PC-9 (cell line): ENCODE results near the gene RALGPS1. TPM values are rescaled to one million over a fixed set of nuclear protein-coding genes. Genes with fewer than 3 reads are reported as not detected.

Source experiments
- BruUV-seq: library from RNA; stranded (reverse); fragments of 400-500 nt; replicated peaks from 2 replicates; lab custom pipeline; 2021; lab: Mats Ljungman, UMichigan
- CTCF ChIA-PET: fragments of 300-600 bp; sonication (Branson Sonifier 250); formaldehyde crosslinking; loops from one replicate; lab custom pipeline; 2022; ENCODE audit warnings: antibody characterized with exemption; lab: Charles Lee
- POLR2A ChIA-PET: fragments of 300-600 bp; sonication (Branson Sonifier 250); formaldehyde crosslinking; loops from one replicate; lab custom pipeline; 2022; ENCODE audit warnings: antibody characterized with exemption; ENCODE audit not compliant: unreplicated experiment; lab: Charles Lee
- DNase-seq, 2 experiments: peaks; one replicate each; pipeline versions ENCODE4 v3.0.0 to v3.0.0-alpha.2; 2015 to 2022; ENCODE audit warnings: mixed read lengths in 1 of 2
- H2AFZ ChIP-seq: fragments of 200-600 bp; sonication (generic); 2 replicates; pipeline ENCODE4 v1.8.1; 2017; ENCODE audit warnings: antibody characterized with exemption
- H3F3A ChIP-seq: fragments of 200-600 bp; sonication (generic); 2 replicates; pipeline ENCODE4 v1.8.1; 2017; ENCODE audit warnings: antibody characterized with exemption, mild to moderate bottlenecking, low read depth; ENCODE audit not compliant: insufficient read depth
- H3K27ac ChIP-seq: fragments of 200-600 bp; sonication (generic); 2 replicates; pipeline ENCODE4 v1.6.1; 2016; ENCODE audit warnings: mixed run types
- H3K27me3 ChIP-seq: fragments of 200-600 bp; sonication (generic); 2 replicates; pipeline ENCODE4 v1.6.1; 2016; ENCODE audit warnings: low read depth, mixed run types; ENCODE audit not compliant: insufficient read depth
- H3K36me3 ChIP-seq: fragments of 200-600 bp; sonication (generic); 2 replicates; pipeline ENCODE4 v1.6.1; 2016; ENCODE audit warnings: low read depth, mixed run types
- H3K4me1 ChIP-seq: fragments of 200-600 bp; sonication (generic); replicated peaks from 2 replicates; pipeline ENCODE4 v1.6.1; 2016; ENCODE audit warnings: mixed run types; ENCODE audit not compliant: insufficient read depth
- H3K4me2 ChIP-seq: fragments of 200-600 bp; sonication (generic); 2 replicates; pipeline ENCODE4 v1.6.1; 2017; ENCODE audit warnings: mixed run types
- H3K4me3 ChIP-seq: fragments of 200-600 bp; sonication (generic); 2 replicates; pipeline ENCODE4 v1.6.1; 2016; ENCODE audit warnings: mixed run types
- H3K79me2 ChIP-seq: fragments of 200-600 bp; sonication (generic); 2 replicates; pipeline ENCODE4 v1.6.1; 2017; ENCODE audit warnings: low read depth, mixed run types
- H3K9me2 ChIP-seq: fragments of 200-600 bp; sonication (generic); 2 replicates; pipeline ENCODE4 v1.8.1; 2017; ENCODE audit warnings: mild to moderate bottlenecking; ENCODE audit not compliant: insufficient read depth
- H3K9me3 ChIP-seq: fragments of 200-600 bp; sonication (generic); 2 replicates; pipeline ENCODE4 v1.8.1; 2016; ENCODE audit warnings: low read depth; ENCODE audit not compliant: insufficient read depth
- H4K20me1 ChIP-seq: fragments of 200-600 bp; sonication (generic); 2 replicates; pipeline ENCODE4 v1.8.1; 2017; ENCODE audit not compliant: insufficient read depth
- EZH2 ChIP-seq: fragments of 200-600 bp; sonication (generic); IDR thresholded peaks from 2 replicates; pipeline ENCODE4 v1.8.0; 2017; ENCODE audit warnings: antibody characterized with exemption, low read depth
- intact Hi-C: fragments of 100-400 bp; cut with micrococcal nuclease; formaldehyde crosslinking; loops from one replicate; pipeline ENCODE4 v1.10.0; 2022; ENCODE audit not compliant: unreplicated experiment
- total RNA-seq: library from RNA; stranded (reverse); gene quantifications from 2 replicates; pipeline ENCODE4 v1.2.3, GENCODE V29; 2021
- TF ChIP-seq, protein P1 (sequence below): fragments of 200-600 bp; sonication (generic); conservative IDR thresholded peaks from 2 replicates; pipeline ENCODE4 v1.6.1; 2017; ENCODE audit warnings: mixed run types, antibody characterized with exemption, mild to moderate bottlenecking, moderate library complexity

Gene RALGPS1
- total RNA-seq, 1 experiment from 2014 or later: 23.3 TPM

DNA sequence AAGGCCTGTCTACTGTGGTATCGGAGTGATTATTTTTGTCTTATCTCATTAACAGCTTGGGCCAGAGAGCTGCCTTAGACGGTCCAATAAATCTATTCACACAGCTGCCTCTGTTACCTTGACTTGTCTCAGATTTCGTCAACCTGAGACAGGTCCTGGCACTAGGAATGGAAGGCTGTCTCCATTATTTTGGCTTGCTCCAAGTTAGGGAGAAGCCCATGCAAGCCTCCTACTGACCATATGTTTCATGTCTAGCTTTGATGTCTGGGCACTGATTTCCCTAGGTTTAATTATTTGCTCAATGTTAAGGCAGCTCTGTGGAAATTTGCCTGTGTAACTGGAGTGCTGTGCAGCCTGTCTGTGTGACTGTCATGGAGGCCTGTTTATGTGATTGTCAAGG lies 12.4 kb upstream of the RALGPS1 start:
- no TSS peak for BruUV-seq
- POLR2A ChIA-PET: no interaction called here
- TF ChIP-seq EZH2: no peak
- TF ChIP-seq, protein P1, sequence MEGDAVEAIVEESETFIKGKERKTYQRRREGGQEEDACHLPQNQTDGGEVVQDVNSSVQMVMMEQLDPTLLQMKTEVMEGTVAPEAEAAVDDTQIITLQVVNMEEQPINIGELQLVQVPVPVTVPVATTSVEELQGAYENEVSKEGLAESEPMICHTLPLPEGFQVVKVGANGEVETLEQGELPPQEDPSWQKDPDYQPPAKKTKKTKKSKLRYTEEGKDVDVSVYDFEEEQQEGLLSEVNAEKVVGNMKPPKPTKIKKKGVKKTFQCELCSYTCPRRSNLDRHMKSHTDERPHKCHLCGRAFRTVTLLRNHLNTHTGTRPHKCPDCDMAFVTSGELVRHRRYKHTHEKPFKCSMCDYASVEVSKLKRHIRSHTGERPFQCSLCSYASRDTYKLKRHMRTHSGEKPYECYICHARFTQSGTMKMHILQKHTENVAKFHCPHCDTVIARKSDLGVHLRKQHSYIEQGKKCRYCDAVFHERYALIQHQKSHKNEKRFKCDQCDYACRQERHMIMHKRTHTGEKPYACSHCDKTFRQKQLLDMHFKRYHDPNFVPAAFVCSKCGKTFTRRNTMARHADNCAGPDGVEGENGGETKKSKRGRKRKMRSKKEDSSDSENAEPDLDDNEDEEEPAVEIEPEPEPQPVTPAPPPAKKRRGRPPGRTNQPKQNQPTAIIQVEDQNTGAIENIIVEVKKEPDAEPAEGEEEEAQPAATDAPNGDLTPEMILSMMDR: no peak

DNA sequence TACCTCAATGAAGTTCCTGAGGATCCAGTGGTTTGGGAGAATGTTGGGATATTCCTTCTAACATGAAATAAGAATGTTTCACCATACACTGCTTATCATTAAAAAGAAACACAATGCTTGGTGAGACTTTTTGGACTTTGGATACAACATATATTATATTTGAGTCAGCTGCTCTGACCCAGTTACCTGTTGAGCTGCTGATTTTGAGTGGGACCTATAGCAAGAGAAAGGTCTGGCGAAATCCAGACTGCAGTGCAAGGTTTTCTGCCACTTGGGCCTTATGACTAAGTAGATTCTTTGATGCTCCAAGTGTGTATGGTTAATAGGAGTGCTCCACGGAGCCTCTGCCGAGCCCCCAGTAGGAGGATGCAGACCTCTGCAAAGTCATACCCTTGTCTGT lies 10.0 kb upstream of the RALGPS1 start:
- Histone ChIP-seq H2AFZ (no peak overlapping the region), H3K27ac (no peak overlapping the region), H3K36me3 (no peaks in the 10 kb centered on the region), H3K27me3 (peaks cover 8% of the 10 kb centered on the region), H3K9me3 (peaks cover 9% of the 10 kb centered on the region; the same call in 1 of the 2 replicates), H4K20me1 (no peaks in the 10 kb centered on the region), H3K4me1 (no peaks in the 10 kb centered on the region), H3K4me3 (no peak overlapping the region), H3K4me2 (no peak overlapping the region), H3K79me2 (no peaks in the 10 kb centered on the region), H3F3A (no peaks in the 10 kb centered on the region), H3K9me2 (no peaks in the 10 kb centered on the region)
- DNase-seq: no peak
- TF ChIP-seq, protein P1: no peak
- TF ChIP-seq EZH2: no peak
- intact Hi-C loops: no loop called here
- CTCF ChIA-PET: no interaction called here
- no TSS peak for BruUV-seq
- POLR2A ChIA-PET: no interaction called here

More for the DNA sequence above, 12.4 kb upstream of the RALGPS1 start:
- no peaks in the 10 kb centered on the region for H3K27me3 ChIP-seq
- no peaks in the 10 kb centered on the region for H4K20me1 ChIP-seq
- no peak overlapping the region for H3K4me2 ChIP-seq
- no peaks in the 10 kb centered on the region for H3K36me3 ChIP-seq
- H2AFZ ChIP-seq: no peak overlapping the region
- no peak for DNase-seq
- intact Hi-C loops: no loop called here
- H3K4me1 ChIP-seq: no peaks in the 10 kb centered on the region
- H3K9me3 ChIP-seq: peaks cover 9% of the 10 kb centered on the region; the same call in 1 of the 2 replicates
- H3K27ac ChIP-seq: no peak overlapping the region
- no peaks in the 10 kb centered on the region for H3F3A ChIP-seq
- CTCF ChIA-PET: no interaction called here
- H3K79me2 ChIP-seq: no peaks in the 10 kb centered on the region
- no peak overlapping the region for H3K4me3 ChIP-seq
- no peaks in the 10 kb centered on the region for H3K9me2 ChIP-seq

DNA sequence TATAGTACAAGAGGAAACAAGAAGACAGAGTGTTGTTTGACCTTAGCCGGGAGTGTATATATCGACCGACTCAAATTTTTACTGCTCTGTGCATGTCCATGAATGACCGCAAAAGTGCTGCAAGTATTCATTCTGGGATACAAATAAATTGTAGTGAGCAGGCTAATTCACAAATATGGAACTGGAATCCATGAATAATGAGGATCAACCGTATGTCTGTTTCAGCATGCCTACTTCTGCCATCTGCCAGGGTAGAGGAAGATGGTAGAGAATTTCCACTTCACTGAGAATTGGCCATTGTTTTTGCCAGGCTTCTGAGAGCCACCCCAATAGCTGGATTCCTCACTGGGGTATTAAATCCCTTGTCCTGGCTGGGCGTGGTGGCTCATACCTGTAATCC lies 8.5 kb upstream of the RALGPS1 start:
- no peak overlapping the region for H3K4me2 ChIP-seq
- intact Hi-C loops: no loop called here
- no peak for DNase-seq
- TF ChIP-seq, protein P1: no peak
- no peak for TF ChIP-seq EZH2
- no peaks in the 10 kb centered on the region for H3K9me2 ChIP-seq
- H3K79me2 ChIP-seq: no peaks in the 10 kb centered on the region
- H3K27me3 ChIP-seq: peaks cover 8% of the 10 kb centered on the region
- H2AFZ ChIP-seq: no peak overlapping the region
- H3K27ac ChIP-seq: no peak overlapping the region
- ChIA-PET CTCF (no interaction called here), POLR2A (no interaction called here)
- no peaks in the 10 kb centered on the region for H3K4me1 ChIP-seq
- no peaks in the 10 kb centered on the region for H3F3A ChIP-seq
- H4K20me1 ChIP-seq: no peaks in the 10 kb centered on the region
- no TSS peak for BruUV-seq
- H3K9me3 ChIP-seq: peaks cover 7% of the 10 kb centered on the region; the same call in 1 of the 2 replicates
- no peak overlapping the region for H3K4me3 ChIP-seq
- no peaks in the 10 kb centered on the region for H3K36me3 ChIP-seq
